ENCODE data around the gene TBXA2R. TPM values are rescaled to one million over a fixed set of nuclear protein-coding genes. Genes with fewer than 3 reads are reported as not detected.
"Not testable (repeated sequence)": the region's sequence is repeated elsewhere in the genome, so short reads cannot be mapped to it uniquely, and the experiment has no call there.

The TBXA2R gene
- total RNA-seq, 3 donors from 2014 or later, result 0.32 to 0.44 (median 0.33) TPM

DNA sequence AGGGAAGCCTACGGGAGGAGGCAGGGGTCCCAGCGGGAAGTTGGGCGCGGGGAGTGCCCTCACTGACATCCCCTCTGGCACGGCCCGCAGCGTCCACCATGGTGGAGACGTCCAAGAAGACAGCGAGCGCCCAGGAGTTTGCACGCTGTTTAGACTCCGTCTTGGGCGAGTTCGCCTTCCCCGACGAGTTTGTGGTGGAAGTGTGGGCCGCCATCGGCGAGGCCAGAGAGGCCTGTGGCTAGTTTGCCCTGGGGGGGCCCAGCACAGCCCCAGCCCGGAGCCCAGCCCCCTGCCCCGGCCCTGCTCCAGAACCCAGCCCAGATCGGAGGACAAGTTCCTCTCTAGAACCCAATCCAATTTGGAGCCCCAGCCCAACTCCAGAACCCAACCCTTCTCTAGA lies 16.7 kb downstream of the TBXA2R start:
- no peak overlapping the region for H3K27ac ChIP-seq
- no peak for TF ChIP-seq CTCF (IDR thresholded peaks at IDR 0.05)
- TF ChIP-seq POLR2AphosphoS5 (IDR thresholded peaks at IDR 0.05), result no peak
- no peak for TF ChIP-seq POLR2A (IDR thresholded peaks at IDR 0.05)
- H3K27me3 ChIP-seq, result peaks cover 4 to 9% of the 10 kb centered on the region in 2 donors
- no peak overlapping the region for H3K4me3 ChIP-seq
- H3K9me3 ChIP-seq, result no peaks in the 10 kb centered on the region
- H3K4me1 ChIP-seq, result no peaks in the 10 kb centered on the region
- intact Hi-C loops (cut with DNase I; ENCODE audit: low total_unique reads), result no loop called here
- H3K36me3 ChIP-seq, result no peaks in the 10 kb centered on the region
- DNase-seq (ENCODE audit: low spot score in 2 of 2), result no peak

DNA sequence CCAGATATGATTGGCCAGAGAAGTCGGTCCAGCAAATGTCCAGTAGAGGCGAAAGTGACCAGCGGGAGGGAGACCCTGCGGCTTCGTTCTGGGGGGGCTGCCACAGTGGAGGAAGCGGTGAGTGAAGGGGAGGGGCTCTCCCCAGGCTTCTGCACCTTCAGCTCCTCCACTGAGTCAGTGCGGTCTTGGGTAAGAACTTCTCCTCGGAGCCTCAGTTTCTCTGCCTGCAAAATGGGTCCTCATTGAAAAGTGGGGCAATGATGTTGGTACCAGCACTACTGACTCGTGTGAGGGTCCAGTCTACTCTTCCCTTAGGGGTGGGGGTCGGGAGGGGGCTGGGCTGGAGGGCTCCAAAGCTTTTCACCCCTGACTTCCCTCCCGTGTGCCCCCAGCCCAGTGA lies 17.2 kb downstream of the TBXA2R start:
- TF ChIP-seq POLR2A (IDR thresholded peaks at IDR 0.05) (no peak), CTCF (IDR thresholded peaks at IDR 0.05) (no peak), POLR2AphosphoS5 (IDR thresholded peaks at IDR 0.05) (no peak)
- intact Hi-C loops (cut with DNase I; ENCODE audit: low total_unique reads), result no loop called here
- peaks cover 5 to 9% of the 10 kb centered on the region in 2 donors for H3K27me3 ChIP-seq

GRCh38 chr19:3586707-3587346 lies 19.8 kb downstream of the TBXA2R start:
- DNase-seq (ENCODE audit: low spot score in 2 of 2), result no peak
- no peak overlapping the region for H3K4me3 ChIP-seq
- intact Hi-C loops (cut with DNase I; ENCODE audit: low total_unique reads), result no loop called here

More for the DNA sequence above, 17.2 kb downstream of the TBXA2R start:
- no peak for DNase-seq (ENCODE audit: low spot score in 2 of 2)
- no peaks in the 10 kb centered on the region for H3K9me3 ChIP-seq
- H3K4me1 ChIP-seq, result no peaks in the 10 kb centered on the region
- H3K27ac ChIP-seq, result no peak overlapping the region
- no peaks in the 10 kb centered on the region for H3K36me3 ChIP-seq
- no peak overlapping the region for H3K4me3 ChIP-seq

GRCh38 chr19:3586127-3586626 lies 20.5 kb downstream of the TBXA2R start:
- Histone ChIP-seq H3K27me3 (peaks cover 5 to 9% of the 10 kb centered on the region in 2 donors), H3K4me3 (peak overlapping the region; percentile 36 to 67 (median 41)), H3K36me3 (no peaks in the 10 kb centered on the region), H3K9me3 (no peaks in the 10 kb centered on the region), H3K4me1 (no peaks in the 10 kb centered on the region), H3K27ac (no peak overlapping the region)
- peak in 2 of 3 donors; percentile 21 to 25 for TF ChIP-seq CTCF (IDR thresholded peaks at IDR 0.05)
- no peak for TF ChIP-seq POLR2A (IDR thresholded peaks at IDR 0.05)
- intact Hi-C loops (cut with DNase I; ENCODE audit: low total_unique reads), result no loop called here
- no peak for DNase-seq (ENCODE audit: low spot score in 2 of 2)

More at GRCh38 chr19:3586707-3587346, 19.8 kb downstream of the TBXA2R start:
- H3K27me3 ChIP-seq, result peaks cover 5 to 9% of the 10 kb centered on the region in 2 donors
- H3K36me3 ChIP-seq, result no peaks in the 10 kb centered on the region
- no peaks in the 10 kb centered on the region for H3K4me1 ChIP-seq
- H3K27ac ChIP-seq, result no peak overlapping the region
- H3K9me3 ChIP-seq, result no peaks in the 10 kb centered on the region
- TF ChIP-seq POLR2A (IDR thresholded peaks at IDR 0.05), result no peak
- TF ChIP-seq POLR2AphosphoS5 (IDR thresholded peaks at IDR 0.05), result no peak
- TF ChIP-seq CTCF (IDR thresholded peaks at IDR 0.05), result no peak

GRCh38 chr19:3585301-3586126 lies 21.2 kb downstream of the TBXA2R start, which contains the start of gene GIPC3:
GIPC3 (plus strand) TSS chr19:3585478; CDS start chr19:3585598, 120 bp downstream.
- TF ChIP-seq CTCF (IDR thresholded peaks at IDR 0.05), result no peak
- no peak for TF ChIP-seq POLR2AphosphoS5 (IDR thresholded peaks at IDR 0.05)
- TF ChIP-seq POLR2A (IDR thresholded peaks at IDR 0.05), result no peak
- Histone ChIP-seq H3K36me3 (no peaks in the 10 kb centered on the region), H3K27ac (no peak within 1 kb of the TSS), H3K27me3 (peaks cover 5 to 9% of the 10 kb centered on the region in 2 donors), H3K4me1 (no peaks in the 10 kb centered on the region), H3K4me3 (peak within 1 kb of the TSS; percentile 36 to 67 (median 41)), H3K9me3 (no peaks in the 10 kb centered on the region)
- no peak for DNase-seq (ENCODE audit: low spot score in 2 of 2)
- intact Hi-C loops (cut with DNase I; ENCODE audit: low total_unique reads), result no loop called here

DNA sequence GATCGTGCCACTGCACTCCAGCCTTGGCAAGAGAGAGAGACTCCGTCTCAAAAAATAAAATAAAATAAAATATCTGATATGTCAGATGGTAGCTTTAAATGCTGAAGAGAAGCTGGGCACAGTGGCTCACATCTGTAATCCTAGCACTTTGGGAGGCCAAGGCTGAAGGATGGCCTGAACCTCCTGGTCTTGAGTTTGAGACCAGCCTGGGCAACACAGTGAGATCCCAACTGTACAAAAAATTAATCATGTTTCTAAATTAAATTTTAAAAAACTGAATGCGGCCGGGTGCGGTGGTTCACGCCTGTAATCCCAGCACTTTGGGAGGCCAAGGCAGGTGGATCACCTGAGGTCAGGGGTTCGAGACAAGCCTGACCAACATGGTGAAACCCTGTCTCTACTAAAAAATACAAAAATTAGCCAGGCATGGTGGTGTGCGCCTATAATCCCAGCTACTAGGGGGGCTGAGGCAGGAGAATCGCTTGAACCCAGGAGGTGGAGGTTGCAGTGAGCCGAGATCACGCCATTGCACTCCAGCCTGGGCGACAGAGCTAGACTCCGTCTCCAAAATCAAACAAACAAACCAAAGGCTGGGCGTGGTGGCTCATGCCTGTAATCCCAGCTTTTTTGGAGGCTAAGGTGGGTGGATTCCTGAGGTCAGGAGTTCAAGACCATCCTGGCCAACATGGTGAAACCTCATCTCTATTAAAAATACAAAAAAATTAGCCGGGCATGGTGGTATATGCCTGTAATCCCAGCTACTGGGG lies 22.5 kb downstream of the TBXA2R start:
- H3K4me1 ChIP-seq; intact Hi-C loops (cut with DNase I; ENCODE audit: low total_unique reads); H3K4me3 ChIP-seq; H3K36me3 ChIP-seq; H3K27me3 ChIP-seq; H3K27ac ChIP-seq; DNase-seq (ENCODE audit: low spot score in 2 of 2); H3K9me3 ChIP-seq: not testable (repeated sequence)

- H3K4me1 ChIP-seq; H3K4me3 ChIP-seq; DNase-seq (ENCODE audit: low spot score in 2 of 2); H3K27ac ChIP-seq; intact Hi-C loops (cut with DNase I; ENCODE audit: low total_unique reads); H3K27me3 ChIP-seq; H3K9me3 ChIP-seq; H3K36me3 ChIP-seq: not testable (repeated sequence)
These were observed 24.9 kb downstream of the TBXA2R start for GRCh38 chr19:3581792-3582191.

Measured in breast epithelium (tissue), 4 donors.